LoVo (cell line): ENCODE measurements around the gene LZTFL1.

Experiments
- DNase-seq: peaks from one replicate; pipeline ENCODE4 v3.0.0-alpha.2; 2016; ENCODE audit warnings: low spot score

LZTFL1 gene

GRCh38 chr3:45807681-45808540 is 34.0 kb downstream of the LZTFL1 start:
- no peak for DNase-seq

GRCh38 chr3:45807133-45807532 is 34.8 kb downstream of the LZTFL1 start:
- no peak for DNase-seq

GRCh38 chr3:45806072-45806471 is 35.8 kb downstream of the LZTFL1 start:
- DNase-seq = peak; percentile 71

GRCh38 chr3:45803252-45803935 is 38.5 kb downstream of the LZTFL1 start:
- no peak for DNase-seq

- DNase-seq = no peak
These were observed 39.8 kb downstream of the LZTFL1 start for GRCh38 chr3:45802146-45802545.

- peak; percentile 80 for DNase-seq
These were observed 41.3 kb downstream of the LZTFL1 start for GRCh38 chr3:45800611-45801010.

- no peak for DNase-seq
These were observed 42.3 kb downstream of the LZTFL1 start for GRCh38 chr3:45799586-45799985.

GRCh38 chr3:45798034-45798433 is 43.9 kb downstream of the LZTFL1 start:
- DNase-seq = no peak

- no peak for DNase-seq
These were observed 44.8 kb downstream of the LZTFL1 start for GRCh38 chr3:45796902-45797637.

GRCh38 chr3:45795882-45796765 is 45.8 kb downstream of the LZTFL1 start, which contains the start of gene SLC6A20:
Gene SLC6A20, minus strand, starts transcription at chr3:45796536. Its CDS starts 117 bp downstream, at chr3:45796419.
- DNase-seq = peak; percentile 63

GRCh38 chr3:45795509-45795881 is 46.4 kb downstream of the LZTFL1 start:
- no peak for DNase-seq

- no peak for DNase-seq
These were observed 47.3 kb downstream of the LZTFL1 start for GRCh38 chr3:45794660-45795059.

- no peak for DNase-seq
These were observed 47.8 kb downstream of the LZTFL1 start for GRCh38 chr3:45794177-45794560.

- DNase-seq = peak; percentile 69
These were observed 48.3 kb downstream of the LZTFL1 start for GRCh38 chr3:45793482-45794176.

- DNase-seq = no peak
These were observed 49.3 kb downstream of the LZTFL1 start for GRCh38 chr3:45792516-45793172.

- no peak for DNase-seq
These were observed 49.9 kb downstream of the LZTFL1 start for GRCh38 chr3:45792036-45792435.

- no peak for DNase-seq
These were observed 51.3 kb downstream of the LZTFL1 start for GRCh38 chr3:45790596-45790995.

- no peak for DNase-seq
These were observed 52.6 kb downstream of the LZTFL1 start for GRCh38 chr3:45789235-45789812.

GRCh38 chr3:45787551-45787950 is 54.4 kb downstream of the LZTFL1 start:
- DNase-seq = no peak
